Tracheal epithelial cell (primary cell): ENCODE data around the gene USP51. TPM values are rescaled to one million over a fixed set of nuclear protein-coding genes. Genes with fewer than 3 reads are reported as not detected.

ENCODE experiments used
- total RNA-seq: library from RNA; depleted of rRNA; stranded (reverse); fragments of >200 nt; gene quantifications from 2 replicates; pipeline ENCODE4 v1.2.1, GENCODE V29; 2014

Gene USP51
- 0.21 and 0.24 TPM in 2 replicates for total RNA-seq

GRCh38 chrX:55489314-55490009, at the start of gene USP51:
USP51 (minus strand) TSS chrX:55489848; CDS start chrX:55488939, 909 bp downstream.

GRCh38 chrX:55451990-55452832, 37.4 kb downstream of the USP51 start, which contains the start of gene MAGEH1:
MAGEH1 (plus strand) TSS chrX:55452127; CDS start chrX:55452375, 248 bp downstream.

Other genes with a start within 250 kb of the USP51 start
- not detected in 2 replicates for gene PAGE3, start 224.9 kb downstream of the USP51 start, total RNA-seq
- 4.8 and 5.3 TPM in 2 replicates for gene MAGEH1, start 37.7 kb downstream of the USP51 start, total RNA-seq
- gene FOXR2, start 133.6 kb upstream of the USP51 start, total RNA-seq, result not detected in 2 replicates
- 21.0 and 22.8 TPM in 2 replicates for gene RRAGB, start 227.9 kb upstream of the USP51 start, total RNA-seq